ENCODE results near the gene KAZALD1.

Gene KAZALD1

GRCh38 chr10:101064415-101065030, 2.7 kb downstream of the KAZALD1 start:
- H3K36me3 ChIP-seq (ENCODE audit: insufficient read depth, low read depth, low read length): no peaks in the 10 kb centered on the region
- H3K9ac ChIP-seq (ENCODE audit: low read depth, low read length): no peak overlapping the region
- peaks cover 13% of the 10 kb centered on the region for H3K4me1 ChIP-seq (ENCODE audit: insufficient read depth, low read length)
- H3K4me3 ChIP-seq (ENCODE audit: low read length): no peak overlapping the region
- no peaks in the 10 kb centered on the region; the same call in 1 of the 2 replicates for H3K9me3 ChIP-seq (ENCODE audit: insufficient read depth, low read depth, low read length)
- H3K27ac ChIP-seq (ENCODE audit: low read length): no peak overlapping the region
- H3K27me3 ChIP-seq (ENCODE audit: insufficient read depth, low read length): peaks cover 70% of the 10 kb centered on the region

DNA sequence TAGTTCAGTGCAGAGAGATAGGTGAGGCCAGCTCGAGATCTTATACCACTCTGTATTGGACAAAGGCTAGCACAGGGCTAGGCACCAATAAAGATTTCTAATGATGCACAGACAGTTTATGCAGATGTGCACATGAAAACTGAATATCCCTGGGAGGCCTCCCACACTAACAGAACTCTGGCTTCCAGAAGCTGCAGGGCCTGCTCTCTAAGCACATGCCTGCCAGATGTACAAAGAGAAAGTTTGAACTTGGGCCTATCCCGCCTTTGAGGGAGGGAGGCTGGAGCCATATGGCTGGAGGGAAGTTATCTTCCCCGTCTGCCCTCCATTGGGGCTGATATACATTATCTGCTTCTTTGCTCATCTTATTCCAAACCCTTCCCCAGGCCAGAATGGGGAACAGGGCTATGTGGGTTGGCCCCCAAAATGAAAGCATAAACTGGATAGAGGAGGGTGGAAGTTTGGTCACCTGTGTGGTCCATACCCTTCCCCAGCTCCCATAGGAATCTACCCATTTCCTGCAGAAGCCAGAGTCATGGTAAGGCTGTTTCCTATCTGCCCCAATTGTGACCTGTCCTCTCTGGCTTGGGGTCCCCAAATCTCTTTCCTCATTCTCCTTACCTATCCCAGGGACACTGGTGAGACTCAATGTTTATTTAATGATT, 3.8 kb downstream of the KAZALD1 start:
- H3K9me3 ChIP-seq (ENCODE audit: insufficient read depth, low read depth, low read length): no peaks in the 10 kb centered on the region; the same call in 1 of the 2 replicates
- H3K4me3 ChIP-seq (ENCODE audit: low read length): peak overlapping the region; percentile 58; the same call in 1 of the 2 replicates
- no peak overlapping the region for H3K9ac ChIP-seq (ENCODE audit: low read depth, low read length)
- H3K27ac ChIP-seq (ENCODE audit: low read length): no peak overlapping the region
- H3K4me1 ChIP-seq (ENCODE audit: insufficient read depth, low read length): peaks cover 13% of the 10 kb centered on the region
- H3K36me3 ChIP-seq (ENCODE audit: insufficient read depth, low read depth, low read length): no peaks in the 10 kb centered on the region
- peaks cover 75% of the 10 kb centered on the region for H3K27me3 ChIP-seq (ENCODE audit: insufficient read depth, low read length)

- peaks cover 13% of the 10 kb centered on the region for H3K4me1 ChIP-seq (ENCODE audit: insufficient read depth, low read length)
- no peak overlapping the region for H3K9ac ChIP-seq (ENCODE audit: low read depth, low read length)
- H3K27ac ChIP-seq (ENCODE audit: low read length): no peak overlapping the region
- no peaks in the 10 kb centered on the region for H3K36me3 ChIP-seq (ENCODE audit: insufficient read depth, low read depth, low read length)
- no peaks in the 10 kb centered on the region; the same call in 1 of the 2 replicates for H3K9me3 ChIP-seq (ENCODE audit: insufficient read depth, low read depth, low read length)
- peak overlapping the region; percentile 58 for H3K4me3 ChIP-seq (ENCODE audit: low read length)
- H3K27me3 ChIP-seq (ENCODE audit: insufficient read depth, low read length): peaks cover 79% of the 10 kb centered on the region
Observed at GRCh38 chr10:101066146-101066895, 4.5 kb downstream of the KAZALD1 start.

DNA sequence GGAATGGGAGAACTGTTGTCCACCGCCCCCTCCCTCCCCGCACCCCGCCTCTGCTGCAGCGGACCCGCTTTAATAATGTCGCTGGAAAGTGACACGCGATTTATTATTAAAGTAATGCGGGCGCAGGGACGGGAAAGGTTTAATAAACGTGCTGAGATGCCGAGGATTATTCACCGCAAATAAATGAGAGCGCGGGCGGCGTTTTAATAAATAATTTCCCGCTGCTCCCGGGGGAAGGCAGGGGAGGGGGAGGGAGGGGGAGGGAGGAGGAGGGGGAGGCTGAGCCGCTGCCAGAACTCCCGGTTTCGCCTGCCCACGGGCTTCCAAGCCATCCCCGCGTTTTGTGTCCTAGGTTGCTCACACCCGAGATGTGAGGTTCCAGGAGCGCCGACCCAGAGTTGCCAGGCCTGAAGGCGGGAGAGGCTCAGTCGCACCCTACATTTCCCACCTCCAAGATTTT, 5.1 kb downstream of the KAZALD1 start:
- H3K9me3 ChIP-seq (ENCODE audit: insufficient read depth, low read depth, low read length): no peaks in the 10 kb centered on the region; the same call in 1 of the 2 replicates
- H3K27me3 ChIP-seq (ENCODE audit: insufficient read depth, low read length): peaks cover 79% of the 10 kb centered on the region
- H3K27ac ChIP-seq (ENCODE audit: low read length): no peak overlapping the region
- no peak overlapping the region; the same call in 1 of the 2 replicates for H3K9ac ChIP-seq (ENCODE audit: low read depth, low read length)
- no peaks in the 10 kb centered on the region for H3K36me3 ChIP-seq (ENCODE audit: insufficient read depth, low read depth, low read length)
- H3K4me1 ChIP-seq (ENCODE audit: insufficient read depth, low read length): peaks cover 13% of the 10 kb centered on the region
- peak overlapping the region; percentile 74 for H3K4me3 ChIP-seq (ENCODE audit: low read length)

DNA sequence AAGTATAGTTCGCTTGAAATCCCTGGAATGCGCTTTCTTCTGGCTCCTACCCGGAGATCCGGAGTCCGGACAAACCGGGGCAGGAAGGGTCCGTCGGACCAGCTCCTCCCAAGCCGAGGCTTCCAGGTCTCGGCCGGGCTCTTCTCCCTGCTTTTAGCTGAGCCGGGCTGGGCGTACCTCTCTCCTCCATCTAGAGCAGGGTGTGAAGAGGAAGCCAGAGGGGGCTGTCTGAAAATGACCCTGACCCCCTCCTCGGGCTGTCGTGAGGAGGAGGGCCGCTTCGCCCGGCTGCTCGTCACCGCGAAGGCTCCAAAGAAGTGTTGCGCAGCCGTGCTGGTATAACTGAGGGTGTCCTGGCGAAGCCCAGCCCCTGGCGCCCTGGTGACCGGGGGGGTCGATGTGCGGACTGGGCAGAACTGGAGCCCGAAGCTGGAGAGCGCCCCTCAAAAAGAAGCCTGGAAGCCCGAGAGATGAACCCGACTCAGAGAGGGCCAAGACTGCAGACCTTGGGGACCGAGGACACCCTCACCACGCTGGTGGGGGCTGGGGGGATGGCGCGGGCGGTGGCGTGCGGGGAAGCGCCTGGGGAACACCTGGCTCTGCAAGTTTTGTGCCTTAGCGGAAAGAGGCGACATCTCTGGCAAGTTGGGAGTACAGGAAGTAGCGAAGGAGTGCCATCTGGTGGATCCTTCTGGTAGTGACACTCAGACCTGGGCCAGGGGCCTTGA, 5.7 kb downstream of the KAZALD1 start:
- Histone ChIP-seq H3K36me3 (ENCODE audit: insufficient read depth, low read depth, low read length) (no peaks in the 10 kb centered on the region), H3K9me3 (ENCODE audit: insufficient read depth, low read depth, low read length) (no peaks in the 10 kb centered on the region; the same call in 1 of the 2 replicates), H3K27me3 (ENCODE audit: insufficient read depth, low read length) (peaks cover 79% of the 10 kb centered on the region), H3K9ac (ENCODE audit: low read depth, low read length) (no peak overlapping the region; the same call in 1 of the 2 replicates), H3K4me1 (ENCODE audit: insufficient read depth, low read length) (peaks cover 13% of the 10 kb centered on the region), H3K27ac (ENCODE audit: low read length) (no peak overlapping the region), H3K4me3 (ENCODE audit: low read length) (peak overlapping the region; percentile 74)

- no peak overlapping the region for H3K9ac ChIP-seq (ENCODE audit: low read depth, low read length)
- no peaks in the 10 kb centered on the region for H3K36me3 ChIP-seq (ENCODE audit: insufficient read depth, low read depth, low read length)
- no peaks in the 10 kb centered on the region; the same call in 1 of the 2 replicates for H3K9me3 ChIP-seq (ENCODE audit: insufficient read depth, low read depth, low read length)
- H3K4me3 ChIP-seq (ENCODE audit: low read length): no peak overlapping the region
- peaks cover 79% of the 10 kb centered on the region for H3K27me3 ChIP-seq (ENCODE audit: insufficient read depth, low read length)
- no peak overlapping the region for H3K27ac ChIP-seq (ENCODE audit: low read length)
- peaks cover 3% of the 10 kb centered on the region for H3K4me1 ChIP-seq (ENCODE audit: insufficient read depth, low read length)
Observed at GRCh38 chr10:101069441-101069840, 7.7 kb downstream of the KAZALD1 start.

- Histone ChIP-seq H3K27ac (ENCODE audit: low read length) (no peak overlapping the region), H3K9ac (ENCODE audit: low read depth, low read length) (no peak overlapping the region)
Observed at GRCh38 chr10:101070098-101070497, 8.3 kb downstream of the KAZALD1 start.

DNA sequence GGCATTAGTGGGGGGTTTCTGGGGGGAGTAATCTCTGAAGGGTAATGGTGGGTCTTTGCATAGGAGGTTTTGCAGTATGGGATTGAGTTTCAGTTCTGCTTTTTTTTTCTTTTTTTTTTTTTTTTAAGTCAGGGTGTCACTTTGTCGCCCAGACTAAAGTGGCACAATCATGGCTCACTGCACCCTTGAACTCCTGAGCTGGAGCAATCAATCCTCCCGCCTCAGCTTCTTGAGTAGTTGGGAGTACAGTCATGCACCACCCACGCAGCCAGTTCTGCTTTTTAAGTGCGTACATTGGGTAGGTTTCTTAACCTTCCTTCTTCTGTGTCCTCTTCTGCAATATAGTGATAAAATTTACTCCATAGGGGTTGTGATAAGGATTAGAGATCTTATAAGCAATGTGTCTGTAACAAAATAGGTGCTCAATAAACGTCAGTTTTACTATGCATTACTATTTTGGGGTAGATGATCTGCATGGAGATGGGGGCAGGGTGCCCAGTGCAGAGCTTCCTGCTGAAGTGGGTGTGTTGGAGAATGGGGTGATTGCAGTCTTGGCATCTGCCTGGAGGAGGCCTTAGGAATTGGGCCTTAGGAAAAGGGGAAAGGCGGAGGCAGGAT, 9.6 kb downstream of the KAZALD1 start:
- Histone ChIP-seq H3K36me3 (ENCODE audit: insufficient read depth, low read depth, low read length) (no peaks in the 10 kb centered on the region), H3K4me1 (ENCODE audit: insufficient read depth, low read length) (no peaks in the 10 kb centered on the region), H3K27ac (ENCODE audit: low read length) (no peak overlapping the region), H3K9ac (ENCODE audit: low read depth, low read length) (no peak overlapping the region), H3K9me3 (ENCODE audit: insufficient read depth, low read depth, low read length) (no peaks in the 10 kb centered on the region; the same call in 1 of the 2 replicates), H3K4me3 (ENCODE audit: low read length) (no peak overlapping the region), H3K27me3 (ENCODE audit: insufficient read depth, low read length) (peaks cover 79% of the 10 kb centered on the region)

More at GRCh38 chr10:101070098-101070497, 8.3 kb downstream of the KAZALD1 start:
- no peaks in the 10 kb centered on the region; the same call in 1 of the 2 replicates for H3K9me3 ChIP-seq (ENCODE audit: insufficient read depth, low read depth, low read length)
- H3K4me3 ChIP-seq (ENCODE audit: low read length): no peak overlapping the region
- H3K36me3 ChIP-seq (ENCODE audit: insufficient read depth, low read depth, low read length): no peaks in the 10 kb centered on the region
- peaks cover 79% of the 10 kb centered on the region for H3K27me3 ChIP-seq (ENCODE audit: insufficient read depth, low read length)
- peaks cover 3% of the 10 kb centered on the region for H3K4me1 ChIP-seq (ENCODE audit: insufficient read depth, low read length)

GRCh38 chr10:101071885-101072433, 10.2 kb downstream of the KAZALD1 start:
- Histone ChIP-seq H3K27ac (ENCODE audit: low read length) (no peak overlapping the region), H3K27me3 (ENCODE audit: insufficient read depth, low read length) (peaks cover 79% of the 10 kb centered on the region), H3K4me3 (ENCODE audit: low read length) (no peak overlapping the region), H3K36me3 (ENCODE audit: insufficient read depth, low read depth, low read length) (no peaks in the 10 kb centered on the region), H3K9me3 (ENCODE audit: insufficient read depth, low read depth, low read length) (no peaks in the 10 kb centered on the region), H3K4me1 (ENCODE audit: insufficient read depth, low read length) (no peaks in the 10 kb centered on the region), H3K9ac (ENCODE audit: low read depth, low read length) (no peak overlapping the region)

GRCh38 chr10:101072923-101073322, 11.1 kb downstream of the KAZALD1 start:
- no peak overlapping the region for H3K9ac ChIP-seq (ENCODE audit: low read depth, low read length)

More at GRCh38 chr10:101072923-101073322, 11.1 kb downstream of the KAZALD1 start:
- Histone ChIP-seq H3K27me3 (ENCODE audit: insufficient read depth, low read length) (peaks cover 72% of the 10 kb centered on the region), H3K9me3 (ENCODE audit: insufficient read depth, low read depth, low read length) (no peaks in the 10 kb centered on the region), H3K27ac (ENCODE audit: low read length) (no peak overlapping the region), H3K36me3 (ENCODE audit: insufficient read depth, low read depth, low read length) (no peaks in the 10 kb centered on the region), H3K4me1 (ENCODE audit: insufficient read depth, low read length) (no peaks in the 10 kb centered on the region), H3K4me3 (ENCODE audit: low read length) (no peak overlapping the region)

Measured in iPS-20b (cell line).